ENCODE data around the gene PSMB5.
"Not testable (repeated sequence)": the region's sequence is repeated elsewhere in the genome, so short reads cannot be mapped to it uniquely, and the experiment has no call there.

Gene PSMB5

GRCh38 chr14:23017091-23017490, 17.6 kb downstream of the PSMB5 start:
- TF ChIP-seq CTCF (conservative IDR thresholded peaks at IDR 0.05; ENCODE audit: low read depth, low read length): no peak
- H3K4me3 ChIP-seq (ENCODE audit: low read depth, low read length): no peak overlapping the region
- DNase-seq (ENCODE audit: low read depth): no peak

GRCh38 chr14:23015618-23016017, 19.1 kb downstream of the PSMB5 start:
- no peak for DNase-seq (ENCODE audit: low read depth)
- TF ChIP-seq CTCF (conservative IDR thresholded peaks at IDR 0.05; ENCODE audit: low read depth, low read length): no peak
- H3K4me3 ChIP-seq (ENCODE audit: low read depth, low read length): no peak overlapping the region

- not testable (repeated sequence) for DNase-seq (ENCODE audit: low read depth); H3K4me3 ChIP-seq (ENCODE audit: low read depth, low read length)
Measured at GRCh38 chr14:23013749-23014054, 21.0 kb downstream of the PSMB5 start.

GRCh38 chr14:23013054-23013748, 21.5 kb downstream of the PSMB5 start:
- DNase-seq (ENCODE audit: low read depth): no peak
- H3K4me3 ChIP-seq (ENCODE audit: low read depth, low read length): no peak overlapping the region
- no peak for TF ChIP-seq CTCF (conservative IDR thresholded peaks at IDR 0.05; ENCODE audit: low read depth, low read length)

- peak within 1 kb of the TSS; percentile 53 for H3K4me3 ChIP-seq (ENCODE audit: low read depth, low read length)
- DNase-seq (ENCODE audit: low read depth): peak; percentile 66
- no peak for TF ChIP-seq CTCF (conservative IDR thresholded peaks at IDR 0.05; ENCODE audit: low read depth, low read length)
Measured at GRCh38 chr14:23009939-23010726, 24.6 kb downstream of the PSMB5 start, which contains the start of gene C14orf93. C14orf93 (minus strand) TSS chr14:23010143; CDS start chr14:22999023, 11,120 bp downstream.

- DNase-seq (ENCODE audit: low read depth): no peak
- H3K4me3 ChIP-seq (ENCODE audit: low read depth, low read length): peak overlapping the region; percentile 53
- TF ChIP-seq CTCF (conservative IDR thresholded peaks at IDR 0.05; ENCODE audit: low read depth, low read length): no peak
Measured at GRCh38 chr14:23009483-23009938, 25.2 kb downstream of the PSMB5 start.

- H3K4me3 ChIP-seq (ENCODE audit: low read depth, low read length): no peak overlapping the region
- DNase-seq (ENCODE audit: low read depth): no peak
- TF ChIP-seq CTCF (conservative IDR thresholded peaks at IDR 0.05; ENCODE audit: low read depth, low read length): no peak
Measured at GRCh38 chr14:23008831-23009230, 25.9 kb downstream of the PSMB5 start.
